Measurements from ENCODE around the gene PLEKHM3.

The PLEKHM3 gene

DNA sequence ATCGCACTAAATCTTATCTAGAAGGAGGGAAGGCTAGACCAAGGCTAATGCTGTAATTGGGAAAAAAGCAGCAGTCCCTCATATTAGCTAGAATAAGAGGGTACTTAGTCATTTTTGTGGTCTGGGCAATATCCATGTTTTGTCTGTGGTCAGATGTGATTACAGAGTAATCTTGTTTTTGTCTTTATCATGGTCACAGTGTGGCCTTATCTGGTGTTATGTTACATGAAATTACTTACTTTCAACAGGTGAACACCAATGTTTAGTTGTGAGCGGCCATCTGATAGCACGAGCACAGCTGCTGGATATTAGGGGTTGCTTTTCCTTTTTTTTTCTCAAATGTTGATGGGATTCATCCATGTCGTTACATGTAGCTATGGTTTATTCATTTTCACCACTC, 23.7 kb upstream of the PLEKHM3 start:
- no peak overlapping the region for H3K27ac ChIP-seq
- no peaks in the 10 kb centered on the region for H3K9me3 ChIP-seq (ENCODE audit: severe bottlenecking)
- H3K27me3 ChIP-seq (ENCODE audit: insufficient read depth, low read depth, severe bottlenecking): no peaks in the 10 kb centered on the region
- TF ChIP-seq CTCF (IDR thresholded peaks at IDR 0.05; ENCODE audit: low read depth, low read length): no peak
- no peak overlapping the region for H3K4me3 ChIP-seq (ENCODE audit: low read depth, low read length)
- no peak for DNase-seq
- no peaks in the 10 kb centered on the region for H3K36me3 ChIP-seq

DNA sequence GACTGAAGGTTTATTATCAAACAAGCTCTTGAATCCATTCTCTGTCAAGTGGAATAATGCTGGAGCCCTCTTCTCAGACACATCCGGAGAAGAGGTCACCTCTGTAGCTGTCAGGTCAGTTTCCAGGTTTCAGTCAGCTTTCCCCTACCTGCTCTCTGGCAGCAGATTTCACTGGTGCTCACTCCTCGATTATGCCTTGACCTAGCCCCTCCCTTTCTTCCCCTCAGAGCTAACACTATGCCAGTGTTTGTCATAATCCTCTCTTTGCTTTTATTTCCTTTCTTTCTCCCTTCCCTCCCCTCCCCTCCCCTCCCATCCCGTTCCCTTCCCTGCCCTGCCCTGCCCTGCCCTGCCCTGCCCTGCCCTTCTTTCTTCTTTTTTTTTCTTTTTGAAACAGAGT, 22.5 kb upstream of the PLEKHM3 start:
- H3K27ac ChIP-seq: no peak overlapping the region
- no peak for TF ChIP-seq CTCF (IDR thresholded peaks at IDR 0.05; ENCODE audit: low read depth, low read length)
- no peak overlapping the region for H3K4me3 ChIP-seq (ENCODE audit: low read depth, low read length)
- no peaks in the 10 kb centered on the region for H3K36me3 ChIP-seq
- no peaks in the 10 kb centered on the region for H3K27me3 ChIP-seq (ENCODE audit: insufficient read depth, low read depth, severe bottlenecking)
- DNase-seq: no peak
- H3K9me3 ChIP-seq (ENCODE audit: severe bottlenecking): no peaks in the 10 kb centered on the region

DNA sequence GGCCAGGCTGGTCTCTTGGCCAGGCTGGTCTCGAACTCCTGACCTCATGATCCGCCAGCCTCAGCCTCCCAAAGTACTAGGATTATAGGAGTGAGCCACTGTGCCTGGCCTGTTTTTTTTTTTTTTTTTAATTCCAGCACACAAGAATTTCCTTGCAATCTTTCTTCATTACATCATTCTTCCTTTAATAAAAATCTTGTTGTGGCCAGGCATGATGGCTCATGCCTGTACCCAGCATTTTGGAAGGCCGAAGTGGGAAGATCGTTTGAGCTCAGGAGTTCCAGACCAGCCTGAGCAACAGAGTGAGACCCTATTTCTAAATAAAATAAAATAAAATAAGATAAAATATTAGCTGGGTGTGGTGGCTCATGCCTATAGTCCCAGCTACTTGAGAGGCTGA, 21.4 kb upstream of the PLEKHM3 start:
- Histone ChIP-seq H3K36me3 (no peaks in the 10 kb centered on the region), H3K9me3 (ENCODE audit: severe bottlenecking) (no peaks in the 10 kb centered on the region), H3K4me3 (ENCODE audit: low read depth, low read length) (no peak overlapping the region), H3K27ac (no peak overlapping the region), H3K27me3 (ENCODE audit: insufficient read depth, low read depth, severe bottlenecking) (no peaks in the 10 kb centered on the region)
- DNase-seq: no peak
- no peak for TF ChIP-seq CTCF (IDR thresholded peaks at IDR 0.05; ENCODE audit: low read depth, low read length)

DNA sequence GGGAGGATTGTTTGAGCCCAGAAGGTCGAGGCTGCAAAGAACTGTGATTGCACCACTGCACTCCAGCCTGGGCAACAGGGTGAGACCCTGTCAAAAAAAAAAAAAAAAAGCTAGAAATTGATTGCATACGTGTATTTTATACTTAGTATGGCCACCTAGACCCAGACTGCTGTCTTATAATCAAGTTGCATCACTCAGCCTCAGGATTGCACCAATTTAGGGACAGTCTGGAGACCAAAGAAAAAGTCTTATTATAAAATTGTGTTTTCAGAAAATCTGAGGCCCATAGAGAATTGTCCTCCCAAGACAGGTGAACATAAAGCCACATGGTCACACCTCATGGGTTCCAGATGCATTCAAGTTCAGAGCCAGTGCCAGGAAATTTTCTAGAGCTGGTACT, 17.1 kb upstream of the PLEKHM3 start:
- Histone ChIP-seq H3K9me3 (ENCODE audit: severe bottlenecking) (no peaks in the 10 kb centered on the region), H3K27me3 (ENCODE audit: insufficient read depth, low read depth, severe bottlenecking) (no peaks in the 10 kb centered on the region), H3K36me3 (no peaks in the 10 kb centered on the region), H3K27ac (no peak overlapping the region), H3K4me3 (ENCODE audit: low read depth, low read length) (no peak overlapping the region)
- no peak for TF ChIP-seq CTCF (IDR thresholded peaks at IDR 0.05; ENCODE audit: low read depth, low read length)
- DNase-seq: no peak

DNA sequence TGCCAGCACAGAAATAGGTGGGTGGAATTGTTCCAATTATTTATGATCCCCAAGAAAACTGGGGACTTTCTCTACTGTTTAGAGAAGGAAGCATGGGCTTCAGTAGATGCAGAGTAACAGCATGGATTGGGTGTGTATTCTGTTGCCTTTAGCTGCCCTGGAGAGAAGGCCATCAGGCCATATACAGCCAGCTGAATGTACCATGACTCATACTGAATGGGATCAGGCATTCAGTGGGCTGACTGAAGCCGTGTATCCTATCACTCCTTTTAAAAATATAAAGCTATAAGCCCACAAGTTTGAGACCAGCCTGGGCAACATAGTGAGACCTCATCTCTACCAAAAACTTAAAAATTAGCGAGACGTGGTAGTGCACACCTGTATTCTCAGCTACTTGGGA, 16.7 kb upstream of the PLEKHM3 start:
- Histone ChIP-seq H3K27me3 (ENCODE audit: insufficient read depth, low read depth, severe bottlenecking) (no peaks in the 10 kb centered on the region), H3K4me3 (ENCODE audit: low read depth, low read length) (no peak overlapping the region), H3K27ac (no peak overlapping the region), H3K9me3 (ENCODE audit: severe bottlenecking) (no peaks in the 10 kb centered on the region), H3K36me3 (no peaks in the 10 kb centered on the region)
- no peak for DNase-seq
- TF ChIP-seq CTCF (IDR thresholded peaks at IDR 0.05; ENCODE audit: low read depth, low read length): no peak
